GM19035 (cell line): Measurements from ENCODE around the gene PLIN5.

Experiments used
- ATAC-seq: cut with Tn5 transposase; IDR thresholded peaks from one replicate; pipeline ENCODE4 v1.9.1; 2021; ENCODE audit not compliant: unreplicated experiment

The PLIN5 gene

GRCh38 chr19:4524808-4525562 is 10.0 kb downstream of the PLIN5 start:
- ATAC-seq: no peak

- no peak for ATAC-seq
Measured at GRCh38 chr19:4523306-4524110, 11.5 kb downstream of the PLIN5 start.

DNA sequence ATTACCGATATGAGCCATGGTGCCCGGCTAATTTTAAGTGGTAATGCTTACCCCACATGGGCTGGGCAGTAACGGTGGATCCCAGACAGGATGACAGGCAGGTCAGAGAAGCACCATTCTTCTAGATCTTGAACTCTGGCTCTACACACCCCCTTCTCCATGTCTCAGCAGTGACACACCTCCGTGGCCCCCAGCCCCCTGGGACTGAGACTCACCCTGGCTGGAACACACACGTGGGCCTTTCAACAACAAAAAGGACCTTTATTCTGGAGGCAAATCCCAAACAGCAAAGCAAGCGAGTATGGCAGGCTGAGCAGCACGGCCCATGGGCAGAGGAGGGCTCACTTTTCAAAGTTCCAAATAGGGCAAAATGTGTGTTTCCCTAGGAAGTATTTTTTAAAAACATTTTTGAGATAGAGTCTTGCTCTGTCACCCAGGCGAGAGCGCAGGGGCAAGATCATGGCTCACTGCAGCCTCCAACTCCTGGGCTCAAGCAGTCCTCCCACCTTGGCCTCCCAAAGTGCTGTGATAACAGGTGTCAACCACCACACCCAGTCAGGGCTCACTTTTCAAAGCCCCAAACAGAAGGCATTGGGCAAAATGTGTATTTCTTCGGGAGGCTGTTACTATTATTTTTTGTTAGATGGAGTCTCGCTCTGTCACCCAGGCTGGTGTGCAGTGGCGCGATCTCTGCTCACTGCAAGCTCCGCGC is 12.6 kb downstream of the PLIN5 start:
- ATAC-seq: no peak

DNA sequence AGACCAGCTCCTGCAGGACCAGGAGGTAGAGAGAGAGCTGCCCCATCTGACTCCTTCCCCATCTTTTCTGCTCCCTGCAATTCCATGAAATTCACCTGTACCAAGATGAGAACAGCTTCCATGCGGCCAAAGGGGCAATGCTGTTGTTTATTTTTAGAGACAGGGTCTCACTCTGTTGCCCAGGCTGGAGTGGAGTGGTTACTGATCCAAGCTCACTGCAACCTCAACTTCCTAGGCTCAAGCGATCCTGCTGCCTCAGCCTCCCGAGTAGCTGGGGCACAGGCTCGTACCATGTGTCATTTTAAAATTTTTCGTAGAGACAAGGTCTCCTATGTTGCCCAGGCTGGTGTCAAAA is 13.2 kb downstream of the PLIN5 start:
- no peak for ATAC-seq

DNA sequence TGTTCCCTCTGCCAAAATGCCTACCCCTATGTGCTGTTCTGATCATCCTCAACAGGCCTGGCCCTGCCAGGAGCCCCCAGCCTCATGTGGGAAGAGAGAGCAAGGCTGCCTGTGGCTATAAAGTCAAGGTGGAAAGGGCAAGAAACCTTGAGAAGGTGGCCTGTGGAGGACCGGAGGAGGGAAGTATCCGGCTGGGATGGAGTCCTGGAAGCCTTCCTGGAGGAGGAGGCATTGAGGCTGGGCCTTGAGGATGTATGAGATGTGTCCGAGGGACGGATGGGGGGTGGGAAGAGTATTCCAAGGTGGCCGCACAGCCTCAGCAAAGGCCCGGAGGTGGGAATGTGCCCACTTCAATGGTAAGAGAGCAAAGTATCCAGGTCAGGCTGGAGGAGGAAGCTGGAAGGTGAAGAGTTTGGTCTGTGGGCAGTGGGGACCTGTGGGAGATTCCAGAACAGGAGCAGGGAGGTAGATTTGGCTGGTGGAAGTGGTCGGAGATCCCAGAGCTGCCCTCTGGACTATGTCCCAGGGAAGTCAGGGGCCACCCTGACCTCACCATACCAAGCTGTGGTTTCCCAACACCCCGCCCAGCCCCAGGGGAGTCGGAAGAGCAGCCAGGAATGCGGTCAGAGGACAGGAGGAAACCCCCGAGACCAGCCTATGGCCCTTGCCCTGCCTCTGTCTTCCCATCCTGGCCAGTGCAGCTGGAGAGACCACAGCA is 13.7 kb downstream of the PLIN5 start:
- ATAC-seq: no peak

- no peak for ATAC-seq
Measured at GRCh38 chr19:4519521-4520277, 15.3 kb downstream of the PLIN5 start.

GRCh38 chr19:4519172-4519496 is 15.9 kb downstream of the PLIN5 start:
- ATAC-seq: no peak

DNA sequence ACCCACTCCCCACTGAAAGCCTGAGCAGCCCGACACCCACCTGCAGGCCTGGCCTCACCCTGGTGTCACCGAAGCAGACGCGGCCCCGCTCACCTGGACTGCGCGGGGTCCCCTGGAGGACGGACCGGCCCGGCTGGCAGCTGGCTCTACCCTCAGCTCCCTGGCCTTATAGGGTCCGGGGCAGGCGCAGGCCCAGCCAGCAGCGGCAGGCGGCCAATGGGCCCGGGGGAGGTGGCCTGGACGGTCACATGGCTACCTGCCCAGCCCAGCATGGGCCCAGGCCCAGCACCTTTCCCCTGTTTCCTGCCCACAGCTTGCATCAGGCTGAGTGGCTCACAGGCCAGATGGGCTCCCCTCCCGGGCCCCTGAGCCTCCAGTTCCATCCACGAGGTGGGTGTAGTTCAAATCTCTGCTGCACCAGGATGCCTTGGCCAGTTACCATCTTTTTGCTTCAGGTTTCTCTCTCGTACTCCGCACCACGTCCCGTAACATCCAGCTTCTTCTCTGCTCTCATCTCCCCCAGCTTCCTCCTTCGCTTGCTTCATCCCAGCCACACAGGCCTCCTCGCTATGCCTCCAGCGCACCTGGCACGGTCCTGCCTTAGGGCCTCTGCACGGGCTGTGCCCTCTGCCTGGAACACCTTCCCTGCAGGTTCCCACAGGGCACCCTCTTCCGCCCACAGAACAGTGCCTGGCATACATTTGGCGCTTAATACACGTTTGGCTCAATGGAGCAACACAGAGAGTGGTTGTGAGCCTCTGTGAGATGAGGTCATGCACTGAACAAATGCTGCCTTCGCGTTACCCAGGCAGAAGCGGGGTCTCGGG is 16.5 kb downstream of the PLIN5 start, which contains the start of gene PLIN4:
PLIN4 (minus strand) TSS at position 142 of the 827 bp plus-strand sequence. CDS start 214 bp downstream, outside the sequence.
- no peak for ATAC-seq

DNA sequence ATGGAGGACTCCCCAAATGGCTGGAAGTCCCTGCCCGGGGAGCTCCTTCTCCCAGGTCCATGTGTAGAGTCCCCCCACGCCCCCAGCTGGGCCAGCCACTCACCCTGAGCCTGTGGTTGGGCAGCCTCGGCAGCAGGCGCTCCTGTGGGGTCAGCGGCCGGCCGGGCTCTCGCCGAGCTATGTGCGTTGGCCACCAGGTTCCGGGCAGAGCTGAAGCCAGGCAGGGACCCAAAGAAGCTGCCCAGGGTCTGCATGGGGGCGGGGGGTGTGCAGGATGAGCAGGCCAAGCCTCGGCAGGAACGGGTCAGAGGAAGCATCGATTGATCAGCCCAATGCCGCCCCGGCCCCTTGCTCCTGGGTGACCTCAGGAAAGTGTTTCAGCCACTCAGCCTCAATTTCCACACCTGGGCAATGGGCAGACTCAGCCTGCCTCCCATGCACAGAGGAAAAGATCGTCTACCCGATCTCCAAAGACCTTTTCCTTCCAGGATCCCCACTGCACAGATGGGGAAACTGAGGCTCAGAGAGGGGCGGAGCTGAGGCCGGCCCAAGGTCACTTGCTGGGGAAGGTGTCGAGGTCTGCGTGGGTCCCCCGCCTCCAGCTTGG is 17.5 kb downstream of the PLIN5 start:
- ATAC-seq: no peak

DNA sequence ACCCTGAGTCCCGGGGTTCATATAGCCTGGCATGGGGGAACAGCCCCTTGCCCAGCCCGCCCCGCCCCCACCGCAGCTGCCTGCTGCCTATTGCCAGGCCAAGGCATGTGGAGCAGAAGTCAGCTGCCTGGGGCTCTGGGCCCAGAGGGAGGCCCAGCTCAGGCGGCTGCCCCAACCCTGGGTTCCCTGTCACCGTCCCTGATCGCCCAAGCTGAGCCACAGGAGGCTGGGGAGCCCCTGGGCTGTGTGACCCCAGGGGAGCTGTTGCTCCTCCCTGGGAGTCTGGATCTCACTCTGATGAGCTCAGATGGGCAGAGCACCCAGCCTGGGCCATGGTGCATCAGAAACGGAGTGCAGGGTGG is 18.1 kb downstream of the PLIN5 start:
- ATAC-seq: no peak

GRCh38 chr19:4516199-4516938 is 18.7 kb downstream of the PLIN5 start:
- no peak for ATAC-seq

DNA sequence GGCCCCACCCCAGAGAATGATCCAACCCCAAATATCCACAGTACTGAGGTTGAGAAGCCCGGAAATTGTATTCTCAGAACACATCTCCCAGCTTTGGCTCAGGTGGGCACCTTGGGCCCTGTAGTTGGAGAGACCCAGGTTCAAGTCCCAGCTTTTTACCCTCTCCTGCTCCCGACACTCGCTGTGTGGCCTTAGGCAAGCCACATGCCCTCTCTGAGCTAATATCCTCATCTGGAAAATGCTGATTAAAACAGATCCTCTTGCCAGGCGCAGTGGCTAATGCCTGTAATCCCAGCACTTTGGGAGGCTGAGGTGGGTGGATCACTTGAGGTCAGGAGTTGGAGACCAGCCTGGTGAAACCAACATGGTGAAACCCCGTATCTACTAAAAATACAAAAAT is 19.3 kb downstream of the PLIN5 start:
- no peak for ATAC-seq

GRCh38 chr19:4513248-4513647 is 21.8 kb downstream of the PLIN5 start:
- no peak for ATAC-seq

DNA sequence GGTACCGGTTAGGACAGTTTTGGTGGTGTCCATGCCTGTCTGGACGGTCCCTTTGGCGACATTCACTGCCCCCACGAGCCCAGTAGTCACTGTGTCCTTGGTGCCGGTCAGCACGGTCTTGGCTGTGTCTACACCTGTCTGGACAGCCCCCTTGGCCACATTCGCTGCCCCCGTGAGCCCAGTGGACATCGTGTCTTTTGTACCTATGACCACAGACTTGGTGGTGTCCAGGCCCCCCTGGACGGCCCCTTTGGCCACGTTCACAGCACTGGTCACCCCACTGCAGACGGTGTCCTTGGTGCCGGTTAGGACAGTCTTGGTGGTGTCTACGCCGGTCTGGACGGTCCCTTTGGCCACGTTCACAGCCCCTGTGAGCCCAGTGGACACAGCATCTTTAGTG is 23.0 kb downstream of the PLIN5 start:
- no peak for ATAC-seq

GRCh38 chr19:4511300-4512054 is 23.5 kb downstream of the PLIN5 start:
- ATAC-seq: no peak

DNA sequence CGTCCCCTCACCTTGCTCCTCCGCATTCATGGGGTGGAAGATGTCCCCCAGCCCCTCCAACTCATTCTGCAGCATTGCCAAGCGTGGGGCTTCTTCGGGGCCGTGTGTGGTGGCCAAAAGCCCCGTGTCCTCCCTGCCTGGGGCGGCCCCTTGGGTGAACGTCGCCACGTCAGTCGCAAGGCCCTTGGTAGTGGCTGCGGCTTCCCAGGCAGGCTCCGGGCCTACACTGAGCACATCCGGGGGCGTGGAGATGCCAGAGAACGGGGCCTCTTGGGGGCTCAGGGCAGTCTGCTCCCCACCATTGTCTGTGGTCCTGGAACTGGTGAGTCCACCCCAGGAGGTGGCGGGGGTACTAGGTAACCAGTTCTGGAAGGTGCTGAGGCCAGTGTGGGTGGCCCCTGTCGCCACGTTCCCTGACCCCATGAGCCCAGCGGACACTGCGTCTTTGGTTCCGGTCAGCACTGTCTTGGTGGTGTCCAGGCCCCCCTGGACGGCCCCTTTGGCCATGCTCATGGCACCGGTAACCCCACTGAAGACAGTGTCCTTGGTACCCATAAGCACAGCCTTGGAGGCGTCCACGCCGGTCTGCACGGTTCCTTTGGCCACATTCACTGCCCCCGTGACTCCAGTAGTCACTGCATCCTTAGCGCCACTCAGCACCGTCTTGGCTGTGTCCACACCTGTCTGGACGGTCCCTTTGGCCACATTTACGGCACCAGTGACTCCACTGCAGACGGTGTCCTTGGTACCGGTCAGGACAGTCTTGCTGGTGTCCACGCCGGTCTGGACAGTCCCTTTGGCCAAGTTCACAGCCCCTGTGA is 24.4 kb downstream of the PLIN5 start:
- ATAC-seq: no peak

DNA sequence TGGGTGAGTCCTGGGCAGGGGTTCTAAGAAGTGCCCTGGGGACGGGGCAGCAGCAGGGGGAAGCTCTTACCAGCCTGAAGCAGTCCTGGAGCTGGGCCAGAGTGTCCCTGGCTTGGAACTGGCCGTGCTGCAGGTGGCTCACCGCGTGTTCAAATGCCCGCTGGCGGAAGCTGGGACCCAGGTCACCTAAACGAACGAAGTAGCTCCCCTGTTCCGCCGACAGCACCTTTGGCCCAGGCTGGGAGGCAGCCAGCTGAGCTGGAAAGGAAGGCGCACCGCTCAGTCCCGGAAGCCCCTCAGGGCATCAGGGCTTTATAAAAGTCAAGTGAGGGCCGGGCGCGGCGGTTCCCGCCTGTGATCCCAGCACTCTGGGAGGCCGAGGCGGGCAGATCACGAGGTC is 26.3 kb downstream of the PLIN5 start:
- no peak for ATAC-seq
